GM19328 (cell line): ENCODE measurements around the gene OR9A2.

Experiments
- ATAC-seq: cut with Tn5 transposase; IDR thresholded peaks from one replicate; pipeline ENCODE4 v1.9.1; 2021; ENCODE audit warnings: mild to moderate bottlenecking, moderate library complexity; ENCODE audit not compliant: unreplicated experiment

Gene OR9A2

DNA sequence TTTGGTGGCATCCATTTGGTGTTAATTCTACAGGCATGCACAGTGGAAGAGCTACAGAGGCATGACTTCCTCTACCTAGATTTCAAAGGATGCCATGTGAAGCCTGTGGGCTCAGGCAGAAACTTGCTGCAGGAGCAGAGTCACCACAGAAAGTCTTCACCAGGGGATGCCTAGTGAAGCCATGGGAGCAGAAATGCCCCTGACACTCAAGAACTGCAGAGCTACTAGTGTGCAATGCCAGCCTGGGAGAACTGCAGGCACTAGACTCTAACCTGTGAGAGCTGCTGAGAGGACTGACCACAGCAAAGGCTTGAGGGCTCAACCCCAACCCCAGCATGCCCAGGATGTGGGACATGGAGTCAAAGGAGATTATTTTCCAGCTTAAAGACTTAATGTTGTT, 3.9 kb downstream of the OR9A2 start:
- no peak for ATAC-seq

DNA sequence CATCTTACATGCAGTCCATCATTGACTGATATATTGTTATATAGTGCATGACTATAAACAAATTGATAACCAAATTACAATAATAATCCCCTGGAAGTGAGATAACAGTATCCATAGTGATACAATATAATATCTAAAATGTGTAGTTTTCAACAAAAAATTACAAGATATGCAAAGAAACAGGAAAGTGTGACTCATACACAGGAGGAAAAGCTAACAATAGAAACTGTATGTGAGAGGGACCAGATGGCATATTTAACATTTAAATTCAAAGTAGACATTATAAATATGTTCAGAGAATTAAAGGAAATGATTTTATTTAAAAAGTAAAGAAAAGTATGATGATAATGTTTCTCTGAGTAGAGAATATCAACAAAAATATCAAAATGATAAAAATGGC, 8.0 kb downstream of the OR9A2 start:
- no peak for ATAC-seq

DNA sequence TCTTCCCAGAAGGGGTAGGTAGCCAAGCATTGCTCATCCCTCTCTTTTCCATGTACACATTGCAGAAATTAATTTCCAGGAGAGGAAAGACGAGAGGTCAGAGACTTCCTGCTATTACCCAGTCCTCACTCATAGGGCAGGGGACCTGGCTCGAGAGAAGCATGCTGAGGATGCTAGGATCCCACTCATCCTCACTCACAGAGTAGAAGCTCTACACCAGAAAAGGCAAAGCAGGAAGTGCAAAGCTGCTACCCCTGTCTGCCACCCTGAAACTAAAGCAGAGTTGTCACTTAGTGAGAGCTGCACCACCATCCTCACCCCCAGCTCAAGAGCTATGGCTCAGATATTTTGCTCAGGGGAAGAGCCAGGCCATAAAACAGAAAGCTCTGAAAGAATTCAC, 9.9 kb downstream of the OR9A2 start:
- no peak for ATAC-seq

DNA sequence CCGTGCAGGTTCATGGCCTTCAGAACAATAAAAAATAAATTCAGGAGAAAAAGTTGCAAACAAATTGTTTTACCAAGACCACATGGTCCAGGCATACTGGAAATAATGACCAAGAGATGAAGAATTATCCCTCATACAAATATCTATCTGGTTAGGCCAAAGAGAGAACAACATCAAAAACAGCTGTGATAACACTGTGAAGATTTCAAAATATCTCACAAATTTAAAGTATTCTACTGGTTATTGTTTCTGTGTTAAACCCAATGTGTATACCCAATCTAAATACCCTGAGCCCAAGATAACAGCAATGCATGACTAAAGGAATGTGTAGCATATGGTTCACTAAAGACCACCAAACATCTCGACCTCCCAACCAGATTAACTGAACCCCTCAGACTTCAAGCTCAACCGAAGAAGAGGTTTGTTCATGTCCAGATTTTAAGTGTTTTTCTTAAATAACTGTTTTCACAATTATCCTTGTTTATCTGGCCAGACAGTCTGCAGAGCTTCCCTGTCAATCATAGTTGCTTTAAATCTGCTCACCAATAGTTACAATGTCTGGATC, 10.9 kb downstream of the OR9A2 start:
- ATAC-seq, result no peak

DNA sequence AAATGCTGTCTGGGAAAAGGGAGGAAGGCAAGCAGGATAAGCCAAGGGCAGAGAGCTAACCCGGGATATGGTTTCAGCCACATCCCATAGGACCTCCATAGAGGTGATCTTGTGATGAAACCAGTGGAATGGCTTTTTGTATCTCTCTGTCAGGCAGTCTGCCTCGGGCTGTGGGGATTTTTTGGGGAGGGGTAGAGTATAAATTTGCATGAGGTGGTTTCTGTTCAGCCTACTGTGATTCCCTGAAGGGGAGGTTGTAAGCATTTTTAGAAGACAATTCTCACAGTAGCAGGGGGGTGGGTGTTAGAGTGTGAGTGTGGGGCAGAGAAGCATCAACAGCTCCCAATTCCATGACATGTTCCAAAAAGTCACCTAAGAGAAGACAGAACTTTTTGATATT, 11.8 kb downstream of the OR9A2 start:
- ATAC-seq, result peak; percentile 91

DNA sequence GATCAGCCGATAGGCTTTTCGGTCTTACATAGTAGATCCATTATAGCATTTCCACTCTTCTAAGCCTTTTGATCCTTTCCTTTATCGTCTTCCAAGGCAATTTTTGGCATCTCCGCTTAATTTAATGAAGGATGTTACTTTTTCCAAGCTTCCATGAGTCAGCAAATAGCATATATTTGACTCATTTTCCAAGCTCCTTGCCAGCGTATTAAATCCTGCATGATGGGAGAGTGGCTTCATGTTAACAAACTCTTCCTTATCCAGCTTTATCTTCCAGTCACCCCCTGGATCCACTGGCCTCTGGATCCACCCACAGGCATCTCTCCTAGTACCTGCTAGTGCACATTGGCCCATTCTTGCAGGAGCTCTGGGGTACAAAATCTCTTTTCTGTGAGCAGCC, 13.0 kb downstream of the OR9A2 start:
- ATAC-seq, result no peak

DNA sequence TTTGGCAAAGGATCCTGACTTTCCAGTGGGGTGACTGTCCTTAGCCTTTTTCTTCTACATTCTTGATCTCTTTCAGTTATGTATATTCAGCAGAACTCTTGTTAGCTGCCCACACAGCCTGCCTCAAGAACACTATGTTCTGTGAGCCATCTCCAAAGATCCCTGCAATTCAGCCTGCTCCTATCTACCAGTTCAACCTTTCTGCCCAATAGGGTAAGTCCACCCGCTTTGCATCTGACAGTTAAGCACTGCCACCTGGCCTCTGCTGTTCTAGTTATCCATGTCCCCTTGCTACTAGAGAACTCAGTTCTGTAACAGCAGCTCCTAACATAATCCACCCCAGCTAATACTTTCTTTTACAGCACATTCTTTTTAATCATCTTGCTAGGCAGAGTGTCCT, 13.5 kb downstream of the OR9A2 start:
- ATAC-seq, result no peak

DNA sequence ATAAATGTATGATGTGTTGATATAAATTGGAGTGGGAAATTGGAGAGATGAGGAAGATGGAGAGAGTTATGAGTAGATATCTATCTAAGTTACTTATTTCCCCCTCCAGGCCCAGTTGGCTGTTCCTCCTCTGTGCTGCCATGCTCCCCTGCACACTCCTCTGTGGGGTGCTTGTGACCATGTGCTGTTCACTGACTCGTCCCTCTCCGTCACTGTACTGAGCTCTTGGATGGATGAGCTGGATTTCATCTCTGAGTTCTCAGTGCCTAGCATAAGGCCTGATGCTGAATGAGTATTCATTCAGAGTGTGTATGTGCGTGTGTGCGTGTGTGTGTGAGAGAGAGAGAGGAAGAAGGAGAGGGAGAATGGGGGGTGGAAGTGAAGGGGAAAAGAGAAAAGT, 14.5 kb downstream of the OR9A2 start:
- no peak for ATAC-seq

DNA sequence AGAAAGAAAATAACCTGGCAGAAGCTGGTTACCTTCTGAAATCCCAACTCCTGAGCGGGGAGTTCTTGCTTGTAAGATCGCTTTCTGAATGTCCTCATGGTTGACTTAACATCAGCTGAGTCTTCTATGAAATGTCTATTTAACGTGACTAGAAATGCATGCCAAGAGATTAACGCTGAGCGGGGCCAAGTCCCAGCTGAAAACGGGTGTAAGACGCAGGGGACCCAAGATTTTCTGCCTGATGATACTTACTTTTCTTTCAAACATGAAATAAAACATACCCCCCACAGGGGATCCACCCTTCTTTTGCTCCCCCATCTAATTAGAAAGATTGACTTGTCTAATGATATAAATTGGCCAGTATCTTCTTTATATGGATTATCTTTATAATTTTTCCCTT, 14.9 kb downstream of the OR9A2 start:
- no peak for ATAC-seq

DNA sequence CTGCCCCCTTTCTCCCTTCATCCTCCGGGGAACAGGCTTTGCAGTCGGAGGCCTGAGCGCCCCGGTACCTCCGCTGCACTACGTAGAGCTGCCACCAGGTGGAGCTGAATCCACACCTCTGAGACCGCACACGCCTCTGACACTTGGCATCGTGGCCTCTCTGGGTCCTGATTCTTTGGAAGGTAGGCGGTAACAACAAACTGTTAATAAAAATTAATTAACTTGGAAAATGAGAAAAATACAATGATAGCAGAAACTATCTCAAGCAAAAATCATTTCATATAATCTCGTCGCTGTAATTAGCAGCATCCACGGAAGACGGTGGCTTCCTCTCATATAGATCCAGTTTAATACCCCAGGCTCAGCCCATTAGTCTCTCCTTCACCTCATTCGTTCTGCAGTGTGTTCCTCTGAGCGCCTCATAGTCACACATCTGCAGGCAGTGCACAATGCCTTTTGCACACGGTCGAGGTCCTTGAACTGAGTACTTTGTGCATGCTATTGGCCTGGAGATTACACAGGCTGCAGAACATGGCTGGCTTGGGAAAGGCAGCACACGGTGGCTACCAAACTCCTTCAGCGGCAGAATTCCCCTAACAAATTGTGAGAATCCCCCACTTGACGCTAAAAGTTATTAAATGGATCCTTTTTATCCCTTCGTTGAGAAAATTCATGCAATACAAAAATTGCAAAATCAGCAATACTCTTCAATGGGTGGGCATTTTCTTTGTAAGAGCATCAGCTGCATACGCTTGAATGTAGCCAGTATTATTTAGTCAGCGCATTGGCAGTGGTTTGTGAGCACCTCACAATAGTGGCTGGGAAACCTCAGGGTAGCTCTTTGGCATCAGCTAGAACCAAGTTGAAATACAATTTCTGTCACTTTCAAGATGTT, 18.7 kb downstream of the OR9A2 start:
- ATAC-seq, result peak; percentile 88

DNA sequence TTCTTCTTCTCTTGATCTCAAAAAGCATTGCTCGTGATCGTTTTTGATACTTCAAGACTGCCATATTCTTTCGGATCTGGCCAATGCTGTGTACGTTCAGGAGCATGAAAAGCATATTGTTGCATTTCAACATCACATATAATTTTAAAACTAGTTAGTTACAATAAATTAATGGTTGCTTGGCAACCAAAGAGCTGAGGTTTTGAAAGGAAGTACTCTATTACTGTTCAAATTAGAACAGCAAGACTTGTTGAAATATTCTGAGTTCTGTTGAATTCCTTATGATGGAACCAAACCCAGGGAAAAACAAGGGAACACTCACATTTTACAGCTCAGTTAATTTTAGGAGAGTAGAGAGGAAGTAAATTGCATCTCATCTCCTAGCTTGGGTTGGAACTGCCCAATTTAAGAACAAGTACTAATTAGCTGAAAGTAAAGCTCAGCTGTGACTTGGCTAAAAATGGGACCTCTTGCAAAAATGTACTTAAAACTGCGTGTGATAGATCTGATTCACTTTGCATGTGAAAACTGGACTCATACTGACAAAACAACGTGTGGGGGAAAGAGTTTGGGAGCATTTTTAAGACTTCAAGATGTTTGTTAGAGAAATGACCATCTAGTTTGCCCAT, 21.2 kb downstream of the OR9A2 start:
- no peak for ATAC-seq

DNA sequence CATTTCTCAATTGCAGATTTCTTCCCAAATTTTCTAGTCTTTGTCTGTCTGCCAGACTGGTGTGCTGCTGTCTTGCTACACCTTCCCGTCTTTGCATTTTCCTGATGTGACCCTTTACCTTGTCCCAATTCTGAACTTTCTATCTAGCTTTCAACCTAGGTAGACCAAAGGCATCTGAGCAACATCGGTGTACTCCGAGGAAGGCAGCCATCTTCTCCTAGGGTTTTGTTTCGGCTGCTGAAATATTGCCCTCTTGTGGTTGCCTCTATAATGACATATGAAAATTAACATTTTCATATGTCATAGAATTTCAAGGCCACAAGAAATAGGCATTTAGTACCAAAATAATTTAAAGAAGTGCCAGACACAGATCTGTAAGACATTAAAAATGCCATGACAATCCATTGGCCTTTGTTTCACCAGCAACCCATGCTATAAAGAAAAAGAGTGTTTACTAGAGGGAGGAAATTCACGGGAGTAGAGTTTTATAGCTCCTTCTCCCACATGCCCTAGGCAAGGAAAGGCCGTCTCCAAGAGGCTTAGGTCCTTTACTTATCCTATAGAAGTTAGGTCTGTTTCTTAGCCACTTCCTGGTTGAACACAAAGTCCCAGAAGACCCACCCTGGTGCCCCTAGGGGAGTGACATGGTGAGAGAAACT, 23.4 kb downstream of the OR9A2 start:
- peak; percentile 43 for ATAC-seq

DNA sequence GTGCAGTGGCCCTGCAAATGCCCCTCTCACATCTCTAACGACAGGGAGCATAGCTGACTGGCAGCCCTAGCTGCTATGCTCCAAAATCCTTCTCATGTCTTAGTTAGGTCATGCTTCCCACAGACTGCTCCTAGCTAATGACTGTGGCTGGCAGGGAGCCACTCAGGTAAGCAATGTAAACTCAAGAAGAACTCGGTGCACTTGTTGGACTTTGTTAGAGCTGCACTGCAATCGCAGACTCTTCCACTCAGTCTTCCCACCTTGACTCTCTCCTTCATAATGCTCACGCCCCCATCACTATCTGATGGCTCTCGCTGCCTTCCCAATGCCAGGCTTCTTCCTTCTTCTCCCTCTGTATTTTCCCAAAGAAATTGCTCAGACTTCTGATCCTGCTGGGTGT, 24.0 kb downstream of the OR9A2 start:
- no peak for ATAC-seq

DNA sequence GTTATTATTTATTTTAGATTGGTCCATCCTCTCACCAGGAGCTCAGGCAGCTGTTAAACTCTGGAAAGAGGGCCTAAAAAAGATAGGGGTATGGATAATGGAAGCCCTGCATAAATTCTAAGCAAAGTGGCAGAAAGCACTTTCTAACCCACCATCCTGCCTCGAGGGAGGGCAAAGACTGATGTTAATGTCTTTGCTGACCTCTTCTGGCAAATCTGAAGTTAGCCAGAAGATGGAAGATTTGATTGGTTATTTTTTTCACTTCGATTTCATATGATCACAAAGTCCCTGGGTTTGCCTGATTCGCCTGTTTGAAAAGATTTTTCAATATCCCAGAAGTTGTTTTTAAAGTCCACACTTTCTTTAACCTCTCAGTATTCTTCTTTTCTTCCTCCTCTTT, 24.8 kb downstream of the OR9A2 start:
- ATAC-seq, result no peak

DNA sequence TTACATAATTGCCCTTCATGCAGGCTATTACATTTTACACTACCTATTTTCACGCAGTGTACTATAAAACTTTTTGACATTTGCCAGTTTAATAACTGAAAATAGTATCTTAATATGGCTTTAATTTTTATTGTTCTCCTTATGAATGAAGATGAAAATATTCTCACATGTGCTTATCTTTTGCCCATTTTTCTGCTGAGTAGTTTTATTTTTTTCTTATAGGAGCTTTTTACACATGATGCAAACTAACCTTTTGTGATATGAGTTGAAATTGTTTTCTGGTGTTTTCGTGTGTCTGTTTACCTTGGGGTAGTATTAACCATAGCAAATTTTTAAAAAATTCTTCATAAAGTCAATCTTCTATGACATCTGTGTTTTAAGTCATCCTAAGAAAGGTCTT, 26.3 kb downstream of the OR9A2 start:
- no peak for ATAC-seq

DNA sequence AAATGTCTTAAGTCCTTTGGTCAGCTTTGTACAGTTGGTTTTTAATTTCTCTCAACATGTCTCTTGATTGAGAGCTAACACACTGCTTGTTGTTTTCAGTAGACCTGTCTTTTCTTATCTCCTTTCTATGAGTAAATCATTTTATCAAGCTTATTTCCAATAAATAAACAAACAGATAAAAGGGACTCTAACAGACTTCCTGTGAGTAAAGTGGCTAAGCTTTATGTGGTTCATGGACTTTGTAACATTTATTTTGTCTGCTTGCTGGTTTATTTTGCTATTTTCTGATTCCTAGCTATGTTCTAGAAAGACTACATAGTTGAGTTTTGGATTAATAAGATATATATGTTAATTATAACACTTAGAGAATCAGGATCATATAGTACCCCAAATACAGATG, 27.1 kb downstream of the OR9A2 start:
- ATAC-seq, result no peak

DNA sequence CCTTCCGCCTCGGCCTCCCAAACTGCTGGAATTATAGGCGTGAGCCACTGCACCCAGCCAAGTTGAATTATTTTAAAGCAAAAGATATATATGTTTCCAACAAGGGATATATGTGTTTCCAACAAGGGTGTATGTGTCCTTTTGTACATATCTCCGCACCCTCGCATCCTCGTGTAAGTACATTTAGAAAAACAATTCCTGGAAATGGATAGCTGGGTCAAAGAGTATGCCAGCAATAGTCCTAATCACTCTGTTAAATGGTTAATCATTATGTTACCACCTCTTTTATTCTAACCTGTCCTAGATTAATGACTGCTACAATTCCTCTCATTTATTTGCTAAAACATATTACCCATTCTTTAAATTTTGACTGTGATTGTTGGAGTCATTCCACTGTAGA, 28.0 kb downstream of the OR9A2 start:
- ATAC-seq, result no peak

DNA sequence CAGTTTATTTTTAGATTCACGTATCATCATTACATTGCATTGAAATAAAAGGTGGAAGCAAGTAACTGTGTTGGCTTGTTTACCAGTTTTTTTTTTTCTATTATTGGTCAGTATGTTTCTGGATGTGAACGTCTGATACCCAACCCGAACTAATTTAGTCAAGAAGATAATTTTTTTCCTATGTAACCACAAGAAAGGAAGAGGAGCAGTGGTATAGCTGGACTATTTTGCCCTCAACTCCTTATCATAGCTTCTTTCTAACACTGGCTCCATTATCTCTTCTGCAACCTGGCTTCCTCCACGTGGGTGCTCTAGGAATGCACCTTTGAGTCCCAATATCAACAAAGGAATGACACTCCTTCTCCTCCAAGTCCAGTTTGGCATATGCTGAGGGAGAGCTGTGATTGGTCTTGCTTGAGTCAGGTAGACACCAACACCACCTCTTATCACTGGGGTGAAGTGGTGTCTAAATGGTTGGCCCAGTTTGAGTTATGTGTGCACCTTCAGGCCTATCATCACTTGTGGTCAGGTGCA, 29.4 kb downstream of the OR9A2 start:
- no peak for ATAC-seq

DNA sequence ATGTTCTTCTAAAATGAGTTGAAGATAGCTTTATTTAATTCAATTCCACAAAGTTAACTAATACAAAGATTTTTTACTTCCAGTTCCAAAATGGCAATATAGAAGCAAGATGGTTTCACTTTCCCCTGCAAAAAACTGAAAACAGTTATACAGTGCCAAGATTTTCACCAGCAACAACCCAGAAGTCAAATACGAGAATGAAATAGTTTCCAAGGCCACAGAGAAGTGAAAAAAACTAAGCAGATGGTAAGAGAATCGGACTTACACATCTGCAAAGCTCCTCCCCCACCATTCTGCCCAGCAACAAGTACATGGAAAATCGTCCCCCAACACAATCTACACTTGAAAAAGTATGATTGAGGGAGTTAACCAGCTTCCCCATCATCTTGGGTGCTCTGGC, 34.5 kb downstream of the OR9A2 start:
- no peak for ATAC-seq

DNA sequence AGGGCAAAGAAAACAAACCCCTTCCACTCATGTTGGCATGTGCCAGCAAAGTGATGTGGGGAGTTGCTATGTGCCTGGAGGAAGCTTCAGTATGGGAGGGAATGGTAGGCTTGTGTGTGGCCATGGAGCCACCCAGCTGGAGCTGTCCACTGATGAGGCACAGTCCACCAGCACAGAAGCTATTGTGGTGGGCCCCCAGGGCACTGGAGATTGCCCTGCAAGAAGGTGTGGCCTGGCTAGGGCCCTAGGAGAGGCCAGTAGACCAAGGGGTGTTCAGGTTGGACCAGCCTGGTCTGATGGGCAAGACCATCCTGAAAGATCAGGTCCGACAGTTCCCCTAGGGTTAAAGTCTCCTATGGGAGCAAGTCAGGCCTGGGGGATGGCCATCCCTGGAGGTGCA, 42.6 kb downstream of the OR9A2 start:
- ATAC-seq, result no peak

DNA sequence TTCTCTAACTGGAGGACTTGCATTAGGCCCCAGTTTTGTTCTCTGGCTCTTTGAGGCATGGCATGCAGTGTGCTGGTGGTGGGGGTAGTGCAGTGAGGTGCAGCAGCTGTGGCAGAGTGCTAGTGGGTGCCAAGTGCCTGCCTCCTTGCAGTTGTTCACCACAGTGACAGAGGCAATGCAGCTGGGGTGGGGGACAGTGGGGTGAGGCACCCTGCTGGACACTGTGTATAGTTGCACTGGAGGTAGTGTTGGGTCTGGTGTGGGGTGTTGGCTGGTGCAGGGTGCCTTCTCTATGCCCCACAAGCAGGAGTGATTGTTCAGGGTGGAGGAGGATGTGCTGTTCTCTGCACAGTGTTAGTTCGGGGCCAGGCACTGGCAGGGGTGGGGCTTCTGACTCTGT, 43.1 kb downstream of the OR9A2 start:
- no peak for ATAC-seq
